Gastrocnemius medialis (tissue), 4 donors: Measurements from ENCODE around the gene CYP4F11. TPM values are rescaled to one million over a fixed set of nuclear protein-coding genes. Genes with fewer than 3 reads are reported as not detected.
"Not testable (repeated sequence)": the region's sequence is repeated elsewhere in the genome, so short reads cannot be mapped to it uniquely, and the experiment has no call there.

ENCODE experiments used
- ATAC-seq, 2 donors: fragments of 150-250 bp; one replicate each; pipeline ENCODE4 v1.9.1; 2016
- DNase-seq, 2 donors: peaks; one replicate each; pipeline ENCODE4 v3.0.0-alpha.2; 2019
- H3K27ac ChIP-seq, 4 donors: fragments of 200-600 bp; sonication (generic); 1 replicate in 1 of 4; 2 replicates in 3 of 4; pipeline ENCODE4 v1.5.1; 2016 to 2018; ENCODE audit warnings: mild to moderate bottlenecking in 2 of 4, moderate library complexity in 1 of 4
- H3K27me3 ChIP-seq, 3 donors: fragments of 200-600 bp; sonication (generic) in 2 of 3; 1 replicate in 1 of 3; 2 replicates in 2 of 3; pipeline versions ENCODE4 v1.5.1 to v1.6.0; 2016 to 2019; ENCODE audit warnings: mild to moderate bottlenecking in 1 of 3, moderate library complexity in 1 of 3
- H3K36me3 ChIP-seq, 2 donors: fragments of 200-600 bp; sonication (generic) in 1 of 2; one replicate each; pipeline ENCODE4 v1.5.1; 2017 to 2018
- H3K4me1 ChIP-seq, 2 donors: fragments of 200-600 bp; sonication (generic) in 1 of 2; one replicate each; pipeline ENCODE4 v1.5.1; 2016 to 2017; ENCODE audit warnings: mild to moderate bottlenecking in 2 of 2
- H3K4me3 ChIP-seq, 4 donors: fragments of 200-600 bp; sonication (generic) in 3 of 4; 1 replicate in 1 of 4; 2 replicates in 3 of 4; pipeline ENCODE4 v1.5.1; 2016 to 2019; ENCODE audit warnings: mild to moderate bottlenecking in 2 of 4
- H3K9me3 ChIP-seq, 3 donors: fragments of 200-600 bp; sonication (generic) in 2 of 3; 1 replicate in 1 of 3; 2 replicates in 2 of 3; pipeline ENCODE4 v1.5.1; 2016 to 2019
- POLR2A ChIP-seq, 2 donors: fragments of 450-650 bp; IDR thresholded peaks; one replicate each; pipeline ENCODE4 v1.6.1; 2017; ENCODE audit warnings: antibody characterized with exemption in 2 of 2, mild to moderate bottlenecking in 2 of 2, moderate library complexity in 2 of 2
- in situ Hi-C, 4 donors: fragments of 200-750 bp; cut with MboI; loops; one replicate each; pipeline versions ENCODE4 v1.15.0 to v1.8.0; 2017; ENCODE audit warnings: low sequenced_read_pairs in 4 of 4
- intact Hi-C: fragments of 100-400 bp; cut with DNase I; formaldehyde crosslinking; loops from one replicate; pipeline ENCODE4 v1.15.1; 2023; ENCODE audit warnings: low total_unique reads
- total RNA-seq, 4 donors: library from RNA; depleted of rRNA; stranded (reverse); fragments of >200 nt; gene quantifications; one replicate each; pipeline versions ENCODE4 v1.1.0 to v1.2.3, GENCODE V29; 2016
- TF ChIP-seq, protein P1 (sequence below), 5 experiments: fragments of 450-650 bp in 3 of 5; fragments of 200-600 bp in 2 of 5; sonication (generic) in 2 of 5; IDR thresholded peaks in 4 of 5; conservative IDR thresholded peaks in 1 of 5; 1 replicate in 4 of 5; 2 replicates in 1 of 5; pipeline ENCODE4 v1.5.1; 2016 to 2019; ENCODE audit warnings: antibody characterized with exemption in 5 of 5, mild to moderate bottlenecking in 3 of 5, moderate library complexity in 3 of 5

The CYP4F11 gene
- total RNA-seq, 4 donors from 2014 or later: 0.10 to 0.86 (median 0.32) TPM

DNA sequence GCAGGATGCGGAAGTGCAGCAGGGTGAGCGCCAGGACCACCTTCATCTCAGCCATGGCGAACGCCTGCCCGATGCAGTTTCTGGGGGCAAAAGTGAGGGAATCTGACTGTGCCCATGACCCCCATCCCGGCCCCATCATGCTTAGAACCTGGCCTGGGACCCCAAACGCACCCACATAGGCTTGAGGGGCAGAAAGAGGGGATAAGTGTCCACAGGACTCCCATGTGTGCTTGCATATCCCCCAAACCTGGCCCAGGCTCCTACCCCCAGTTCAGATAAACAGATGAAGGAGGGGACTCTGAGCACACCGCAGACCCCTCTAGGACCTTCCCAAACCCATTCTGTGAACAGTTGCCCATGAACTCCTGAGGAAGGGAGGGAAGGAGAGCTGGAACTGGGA is 20.5 kb downstream of the CYP4F11 start:
- intact Hi-C loops (no loop called here), in situ Hi-C loops (no loop called here)
- H3K4me1 ChIP-seq: no peaks in the 10 kb centered on the region
- no peaks in the 10 kb centered on the region for H3K36me3 ChIP-seq
- no peak for TF ChIP-seq POLR2A (IDR thresholded peaks at IDR 0.05)
- TF ChIP-seq, protein P1, sequence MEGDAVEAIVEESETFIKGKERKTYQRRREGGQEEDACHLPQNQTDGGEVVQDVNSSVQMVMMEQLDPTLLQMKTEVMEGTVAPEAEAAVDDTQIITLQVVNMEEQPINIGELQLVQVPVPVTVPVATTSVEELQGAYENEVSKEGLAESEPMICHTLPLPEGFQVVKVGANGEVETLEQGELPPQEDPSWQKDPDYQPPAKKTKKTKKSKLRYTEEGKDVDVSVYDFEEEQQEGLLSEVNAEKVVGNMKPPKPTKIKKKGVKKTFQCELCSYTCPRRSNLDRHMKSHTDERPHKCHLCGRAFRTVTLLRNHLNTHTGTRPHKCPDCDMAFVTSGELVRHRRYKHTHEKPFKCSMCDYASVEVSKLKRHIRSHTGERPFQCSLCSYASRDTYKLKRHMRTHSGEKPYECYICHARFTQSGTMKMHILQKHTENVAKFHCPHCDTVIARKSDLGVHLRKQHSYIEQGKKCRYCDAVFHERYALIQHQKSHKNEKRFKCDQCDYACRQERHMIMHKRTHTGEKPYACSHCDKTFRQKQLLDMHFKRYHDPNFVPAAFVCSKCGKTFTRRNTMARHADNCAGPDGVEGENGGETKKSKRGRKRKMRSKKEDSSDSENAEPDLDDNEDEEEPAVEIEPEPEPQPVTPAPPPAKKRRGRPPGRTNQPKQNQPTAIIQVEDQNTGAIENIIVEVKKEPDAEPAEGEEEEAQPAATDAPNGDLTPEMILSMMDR (IDR thresholded peaks at IDR 0.05 in 4 of 5, conservative IDR thresholded peaks at IDR 0.05 in 1 of 5): no peak
- DNase-seq (no peak), ATAC-seq (no peak)
- peaks cover 0 to 18% (median 15%) of the 10 kb centered on the region in 3 donors for H3K27me3 ChIP-seq
- H3K27ac ChIP-seq: no peak overlapping the region
- peaks cover 0 to 9% (median 0%) of the 10 kb centered on the region in 3 donors for H3K9me3 ChIP-seq
- H3K4me3 ChIP-seq: no peak overlapping the region

DNA sequence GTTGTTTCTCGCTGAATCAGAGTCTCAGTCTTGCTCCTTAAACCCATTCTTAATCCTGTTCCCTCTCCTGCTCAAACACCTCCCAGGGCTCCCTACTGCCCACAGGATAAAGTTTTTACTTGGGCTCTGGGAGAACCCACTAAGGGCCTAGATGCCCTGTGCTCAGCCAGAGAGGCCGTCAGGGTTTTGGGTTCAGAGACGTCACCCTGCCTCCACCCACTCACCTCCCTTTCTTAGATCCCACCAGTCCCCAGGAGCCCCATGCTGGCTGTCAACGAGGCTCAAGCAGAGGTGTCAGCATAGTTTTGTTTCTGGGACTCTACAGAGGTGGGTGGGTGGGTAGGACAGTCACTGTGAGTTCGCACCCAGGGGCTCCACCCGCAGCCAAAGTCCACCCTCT is 20.9 kb downstream of the CYP4F11 start:
- TF ChIP-seq, protein P1 (IDR thresholded peaks at IDR 0.05 in 4 of 5, conservative IDR thresholded peaks at IDR 0.05 in 1 of 5): no peak
- no peak for TF ChIP-seq POLR2A (IDR thresholded peaks at IDR 0.05)
- Histone ChIP-seq H3K4me1 (no peaks in the 10 kb centered on the region), H3K27ac (no peak overlapping the region), H3K36me3 (no peaks in the 10 kb centered on the region), H3K9me3 (peaks cover 0 to 9% (median 0%) of the 10 kb centered on the region in 3 donors), H3K27me3 (peaks cover 0 to 18% (median 15%) of the 10 kb centered on the region in 3 donors), H3K4me3 (no peak overlapping the region)
- intact Hi-C loops (no loop called here), in situ Hi-C loops (no loop called here)
- ATAC-seq (no peak), DNase-seq (no peak)

DNA sequence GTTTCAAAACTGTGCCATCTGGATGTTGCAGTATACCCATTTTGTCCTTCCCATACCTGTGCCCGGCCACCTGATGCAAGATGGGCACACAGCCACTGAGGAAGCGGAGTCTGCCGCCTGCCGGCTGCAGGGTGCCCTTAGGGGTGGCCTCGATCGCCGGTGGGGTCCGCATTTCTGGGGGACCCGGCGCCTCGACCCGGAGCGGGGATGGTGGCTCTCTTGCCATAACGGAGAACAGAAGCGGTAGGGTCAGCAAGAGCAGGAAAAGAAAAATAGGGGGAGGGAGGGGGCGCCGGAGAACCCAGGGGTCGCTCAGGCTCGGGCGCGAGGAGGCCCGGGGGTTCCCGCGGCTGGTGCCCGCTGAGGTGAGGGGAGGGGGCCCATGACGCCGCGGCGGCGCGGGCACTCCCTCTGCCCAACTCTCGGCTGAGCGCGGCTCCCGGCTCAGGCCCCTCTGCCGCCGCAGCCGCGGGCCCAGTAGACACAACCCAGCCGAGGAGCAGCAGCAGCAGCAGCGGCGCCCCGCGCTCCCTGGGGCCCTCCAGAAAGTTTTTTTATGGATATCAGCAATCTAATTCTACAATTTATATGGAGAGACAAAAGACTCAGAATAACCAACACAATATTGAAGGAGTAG is 22.6 kb downstream of the CYP4F11 start:
- no peak overlapping the region for H3K4me3 ChIP-seq
- ATAC-seq (no peak), DNase-seq (no peak)
- intact Hi-C loops (no loop called here), in situ Hi-C loops (no loop called here)
- no peaks in the 10 kb centered on the region for H3K36me3 ChIP-seq
- H3K4me1 ChIP-seq: no peaks in the 10 kb centered on the region
- H3K9me3 ChIP-seq: peaks cover 0 to 9% (median 0%) of the 10 kb centered on the region in 3 donors
- H3K27ac ChIP-seq: no peak overlapping the region
- TF ChIP-seq, protein P1 (IDR thresholded peaks at IDR 0.05 in 4 of 5, conservative IDR thresholded peaks at IDR 0.05 in 1 of 5): no peak
- no peak for TF ChIP-seq POLR2A (IDR thresholded peaks at IDR 0.05)
- peaks cover 0 to 22% (median 15%) of the 10 kb centered on the region in 3 donors for H3K27me3 ChIP-seq

DNA sequence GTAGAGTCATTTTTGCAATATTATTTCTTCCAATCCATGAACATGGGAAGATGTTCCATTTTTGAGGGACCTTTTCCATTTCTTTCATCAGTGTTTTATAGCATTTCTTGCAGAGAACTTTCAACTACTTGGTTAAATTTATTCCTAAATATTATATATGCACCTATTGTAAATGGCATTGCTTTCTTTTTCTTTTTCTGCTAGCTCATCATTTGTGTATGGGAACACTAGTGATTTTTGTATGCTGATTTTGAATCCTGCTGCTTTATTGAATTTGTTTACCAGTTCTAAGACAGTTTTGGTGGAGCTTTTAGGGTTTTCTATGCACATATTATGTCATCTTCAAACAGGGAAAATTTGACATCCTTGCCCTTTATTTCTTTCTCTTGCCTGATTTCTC is 29.3 kb downstream of the CYP4F11 start:
- Histone ChIP-seq H3K4me1 (no peaks in the 10 kb centered on the region), H3K9me3 (no peaks in the 10 kb centered on the region), H3K4me3 (no peak overlapping the region), H3K27me3 (peaks cover 0 to 7% (median 0%) of the 10 kb centered on the region in 3 donors), H3K27ac (no peak overlapping the region), H3K36me3 (no peaks in the 10 kb centered on the region)
- no peak for ATAC-seq
- intact Hi-C loops: no loop called here
- TF ChIP-seq, protein P1 (IDR thresholded peaks at IDR 0.05 in 4 of 5, conservative IDR thresholded peaks at IDR 0.05 in 1 of 5): no peak
- TF ChIP-seq POLR2A (IDR thresholded peaks at IDR 0.05): no peak
- no peak for DNase-seq
- in situ Hi-C loops: no loop called here

DNA sequence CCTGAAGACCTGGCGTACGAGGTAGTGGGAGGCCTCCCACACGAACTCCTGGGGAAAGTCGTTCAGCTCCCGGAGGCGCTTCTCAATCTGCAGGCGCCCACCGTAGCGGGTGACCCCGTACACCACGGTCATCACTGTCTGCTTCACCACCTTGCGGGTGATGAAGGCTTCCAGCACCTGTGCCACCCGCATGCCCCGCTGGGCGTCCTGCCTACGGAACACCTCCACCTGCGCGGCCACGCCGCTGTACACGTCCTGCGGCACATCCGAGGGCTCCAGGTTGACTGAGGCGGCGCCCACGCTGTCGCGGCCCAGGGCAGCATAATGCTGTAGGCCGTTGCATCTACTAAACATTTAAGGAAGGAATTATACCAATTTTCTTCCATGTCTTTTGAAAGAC is 31.4 kb downstream of the CYP4F11 start:
- in situ Hi-C loops, H3K4me3 ChIP-seq, H3K27ac ChIP-seq, H3K9me3 ChIP-seq, DNase-seq, H3K36me3 ChIP-seq, H3K4me1 ChIP-seq, intact Hi-C loops, ATAC-seq: not testable (repeated sequence)
- peaks cover 2 to 11% (median 5%) of the 10 kb centered on the region in 3 donors for H3K27me3 ChIP-seq
